ENCODE data around the gene BCL2L1. TPM values are rescaled to one million over a fixed set of nuclear protein-coding genes. Genes with fewer than 3 reads are reported as not detected.

The BCL2L1 gene
- polyA plus RNA-seq, 10 donors, result 25.7 to 59.9 (median 37.6) TPM

DNA sequence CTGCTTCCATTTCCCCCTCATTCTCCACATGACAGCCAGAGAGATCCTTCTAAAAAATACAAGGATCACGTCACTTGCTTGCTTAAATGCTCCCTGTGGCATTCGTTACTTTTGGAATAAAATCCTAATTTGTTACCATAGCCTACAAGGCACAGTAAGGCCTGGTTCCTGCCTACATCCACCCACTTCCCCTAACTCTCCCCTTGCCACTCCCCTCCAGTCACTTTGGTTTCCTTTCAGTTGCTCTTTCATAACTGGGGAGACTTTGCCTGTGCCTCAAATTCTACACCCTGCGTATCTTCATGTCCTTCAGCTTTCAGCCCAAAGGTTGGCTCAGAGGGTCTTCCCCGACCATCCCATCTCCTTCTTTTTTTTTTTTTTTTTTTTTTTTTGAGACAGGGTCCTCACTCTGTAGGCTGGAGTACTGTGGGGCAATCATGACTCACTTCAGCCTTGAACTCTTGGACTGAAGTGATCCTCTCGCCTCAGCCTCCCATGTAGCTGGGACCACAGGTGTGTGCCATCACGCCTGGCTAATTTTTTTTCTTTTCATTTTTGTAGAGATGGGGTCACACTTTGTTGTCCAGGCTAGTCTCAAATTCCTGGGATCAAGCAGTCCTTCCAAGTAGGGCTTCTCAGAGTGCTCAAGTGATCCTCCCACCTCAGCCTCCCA lies 105.1 kb downstream of the BCL2L1 start:
- no peak for DNase-seq

DNA sequence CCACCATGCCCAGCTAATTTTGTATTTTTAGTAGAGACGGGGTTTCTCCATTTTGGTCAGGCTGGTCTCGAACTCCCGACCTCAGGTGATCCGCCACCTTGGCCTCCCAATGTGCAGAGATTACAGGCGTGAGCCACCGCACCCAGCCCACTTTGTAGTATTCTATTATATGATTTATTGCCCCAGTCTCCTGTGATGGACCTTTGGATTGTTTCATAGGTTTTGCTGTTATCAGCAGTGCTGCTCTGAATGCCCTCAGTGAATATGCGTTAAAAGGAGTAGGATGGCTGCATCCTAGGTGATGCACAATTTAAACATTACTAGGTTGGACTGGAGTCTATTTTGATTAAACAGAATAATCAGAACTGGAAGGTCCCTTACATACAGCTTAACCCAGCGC lies 107.3 kb downstream of the BCL2L1 start:
- no peak for DNase-seq

Other genes with a start within 250 kb of the BCL2L1 start
- gene DEFB124, start 247.7 kb downstream of the BCL2L1 start, polyA plus RNA-seq (ENCODE audit: insufficient read length in 10 of 10), result 1 to 10 TPM in 6 of 10 donors, under 1 TPM in 4; 0.59 to 2.6 (median 1.1) TPM
- gene REM1, start 247.6 kb downstream of the BCL2L1 start, polyA plus RNA-seq (ENCODE audit: insufficient read length in 10 of 10), result 1 to 10 TPM; 4.4 to 8.5 (median 6.0) TPM
- gene HM13, start 208.4 kb downstream of the BCL2L1 start, polyA plus RNA-seq (ENCODE audit: insufficient read length in 10 of 10), result 100 to 1,000 TPM in 1 of 10 donors, 10 to 100 TPM in 9; 70.3 to 105 (median 79.2) TPM
- 10 to 100 TPM; 14.0 to 46.5 (median 29.0) TPM for gene ID1, start 117.6 kb downstream of the BCL2L1 start, polyA plus RNA-seq (ENCODE audit: insufficient read length in 10 of 10)
- 10 to 100 TPM in 2 of 10 donors, 1 to 10 TPM in 8; 6.9 to 11.3 (median 9.1) TPM for gene COX4I2, start 85.0 kb downstream of the BCL2L1 start, polyA plus RNA-seq (ENCODE audit: insufficient read length in 10 of 10)
- 10 to 100 TPM; 20.0 to 46.9 (median 30.5) TPM for gene TPX2, start 16.4 kb upstream of the BCL2L1 start, polyA plus RNA-seq (ENCODE audit: insufficient read length in 10 of 10)
- 10 to 100 TPM; 26.6 to 54.6 (median 42.6) TPM for gene MYLK2, start 96.5 kb upstream of the BCL2L1 start, polyA plus RNA-seq (ENCODE audit: insufficient read length in 10 of 10)
- gene FOXS1, start 122.7 kb upstream of the BCL2L1 start, polyA plus RNA-seq (ENCODE audit: insufficient read length in 10 of 10), result 10 to 100 TPM in 1 of 10 donors, 1 to 10 TPM in 9; 3.9 to 10.8 (median 5.0) TPM
- gene DUSP15, start 147.7 kb upstream of the BCL2L1 start, polyA plus RNA-seq (ENCODE audit: insufficient read length in 10 of 10), result 1 to 10 TPM; 1.2 to 3.4 (median 2.2) TPM
- under 1 TPM in 9 of 10 donors, not detected in 1; 0.09 to 0.27 (median 0.15) TPM for gene TTLL9, start 147.8 kb upstream of the BCL2L1 start, polyA plus RNA-seq (ENCODE audit: insufficient read length in 10 of 10)
- 10 to 100 TPM; 13.2 to 17.8 (median 15.6) TPM for gene PDRG1, start 229.2 kb upstream of the BCL2L1 start, polyA plus RNA-seq (ENCODE audit: insufficient read length in 10 of 10)
- under 1 TPM in 8 of 10 donors, not detected in 2; 0.07 to 0.16 (median 0.09) TPM for gene XKR7, start 245.3 kb upstream of the BCL2L1 start, polyA plus RNA-seq (ENCODE audit: insufficient read length in 10 of 10)